ENCODE measurements around the gene HIP1R.

The HIP1R gene

DNA sequence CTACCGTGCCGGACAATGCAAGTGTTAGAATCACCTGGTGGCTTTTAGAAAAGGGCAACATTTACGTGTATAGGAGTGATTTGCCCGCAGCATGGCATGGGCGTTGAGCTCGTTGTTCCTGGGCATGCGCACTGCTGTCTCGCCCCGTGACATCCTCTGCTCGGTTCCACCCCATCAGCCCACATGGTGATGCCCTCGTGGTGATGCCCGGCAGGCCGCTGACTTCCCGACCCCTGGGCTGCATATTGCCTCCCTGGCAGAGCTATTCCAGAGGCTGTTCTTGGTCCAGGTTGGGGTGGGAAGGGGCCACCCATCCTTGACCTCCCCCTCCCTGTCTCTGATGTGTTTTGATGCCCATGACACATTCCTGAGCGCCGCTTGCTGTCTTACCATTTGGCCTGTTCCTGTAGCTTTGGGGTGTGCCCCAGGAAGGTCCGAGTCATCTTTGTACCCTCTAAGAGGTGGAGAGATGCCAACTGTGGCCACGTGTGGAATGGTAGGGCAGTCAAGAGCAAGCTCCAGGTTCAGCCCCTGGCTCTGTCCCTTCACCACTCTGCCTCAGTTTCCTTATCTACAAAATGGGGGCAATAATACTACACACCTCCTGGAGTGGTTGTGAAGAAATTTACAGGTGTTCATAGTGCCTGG is 4.8 kb downstream of the HIP1R start:
- no peak for TF ChIP-seq CTCF (IDR thresholded peaks at IDR 0.05; ENCODE audit: control insufficient read depth, extremely low read depth, insufficient read depth)
- no peak for DNase-seq (ENCODE audit: low read depth)

GRCh38 chr12:122840580-122841513 is 5.6 kb downstream of the HIP1R start:
- TF ChIP-seq CTCF (IDR thresholded peaks at IDR 0.05; ENCODE audit: control insufficient read depth, extremely low read depth, insufficient read depth): no peak
- no peak for DNase-seq (ENCODE audit: low read depth)
- no peak overlapping the region for H3K4me3 ChIP-seq (ENCODE audit: low read depth, low read length)

More for the DNA sequence above, 4.8 kb downstream of the HIP1R start:
- no peak overlapping the region for H3K4me3 ChIP-seq (ENCODE audit: low read depth, low read length)

DNA sequence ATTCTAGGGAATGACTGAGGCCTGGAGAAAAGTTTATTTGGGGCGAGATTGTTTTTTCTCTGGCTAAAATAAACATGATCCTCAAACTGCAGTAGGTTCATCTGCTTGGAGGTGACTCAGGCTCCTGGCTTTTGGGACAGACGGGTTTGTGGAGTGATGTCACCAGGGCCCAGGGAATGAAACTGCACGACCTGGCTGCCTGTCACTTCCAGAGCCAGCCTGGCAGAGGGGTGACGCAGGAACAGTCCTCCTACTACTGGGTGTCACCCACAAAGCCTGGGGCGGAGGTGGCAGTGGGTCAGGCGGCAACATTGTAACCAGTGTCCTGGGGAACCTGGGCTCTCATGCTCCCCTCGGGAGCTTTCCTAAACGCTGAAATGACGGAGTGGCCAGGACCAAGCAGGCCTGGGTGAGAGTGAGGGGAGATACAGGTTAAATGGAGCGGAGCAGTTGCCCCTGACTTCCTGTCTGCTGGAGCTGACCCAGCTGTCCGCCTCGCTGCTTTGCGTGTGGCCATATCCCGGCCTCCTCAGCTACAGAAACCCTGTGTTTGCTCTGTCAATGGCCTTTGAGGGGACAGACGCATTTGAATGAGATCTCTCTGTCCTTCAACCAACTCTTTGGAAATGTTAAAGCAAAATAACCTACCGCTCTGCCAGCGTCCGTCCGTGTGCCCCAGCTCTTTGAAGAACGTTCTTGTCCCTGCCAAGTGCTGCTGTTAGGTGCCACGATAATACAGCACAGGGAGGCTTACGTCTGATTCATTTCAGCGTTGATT is 6.5 kb downstream of the HIP1R start:
- TF ChIP-seq CTCF (IDR thresholded peaks at IDR 0.05; ENCODE audit: control insufficient read depth, extremely low read depth, insufficient read depth): no peak
- DNase-seq (ENCODE audit: low read depth): peak; percentile 50
- H3K4me3 ChIP-seq (ENCODE audit: low read depth, low read length): no peak overlapping the region

GRCh38 chr12:122842505-122843405 is 7.5 kb downstream of the HIP1R start:
- TF ChIP-seq CTCF (IDR thresholded peaks at IDR 0.05; ENCODE audit: control insufficient read depth, extremely low read depth, insufficient read depth): no peak
- no peak for DNase-seq (ENCODE audit: low read depth)
- H3K4me3 ChIP-seq (ENCODE audit: low read depth, low read length): no peak overlapping the region

DNA sequence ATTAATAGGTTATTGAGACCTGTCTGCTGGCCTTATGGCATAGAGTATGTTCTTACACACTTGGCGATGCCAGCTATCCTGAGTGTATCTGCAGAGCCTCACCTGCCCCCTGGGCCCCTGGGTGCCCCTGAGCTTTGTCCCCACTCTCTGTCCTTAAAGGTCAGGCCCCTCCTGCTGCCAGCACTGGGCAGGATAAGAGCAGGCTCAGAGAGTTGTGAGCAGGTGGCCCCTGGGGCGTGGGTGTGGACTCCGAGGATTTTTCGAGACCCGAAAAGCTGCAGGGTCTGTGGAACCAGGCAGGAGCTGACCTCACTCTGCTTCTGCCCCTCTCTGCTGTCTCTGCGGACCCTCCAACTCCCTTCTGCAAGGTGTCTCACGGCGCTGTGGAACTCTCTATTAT is 8.2 kb downstream of the HIP1R start:
- H3K4me3 ChIP-seq (ENCODE audit: low read depth, low read length): no peak overlapping the region
- DNase-seq (ENCODE audit: low read depth): no peak
- no peak for TF ChIP-seq CTCF (IDR thresholded peaks at IDR 0.05; ENCODE audit: control insufficient read depth, extremely low read depth, insufficient read depth)
